B cell (primary cell): ENCODE data around the gene SFT2D2. TPM values are rescaled to one million over a fixed set of nuclear protein-coding genes. Genes with fewer than 3 reads are reported as not detected.

Source experiments
- ATAC-seq: fragments of 200-7000 bp; cut with Tn5 transposase; one replicate; pipeline ENCODE4 v1.10.0; 2021; ENCODE audit warnings: low read depth, mild to moderate bottlenecking, moderate number of reproducible peaks, moderate library complexity
- CTCF ChIA-PET: fragments of 350-600 bp; sonication (Branson Sonifier 250); formaldehyde crosslinking; loops from one replicate; lab custom pipeline; 2021; ENCODE audit warnings: antibody characterized with exemption, inconsistent platforms; lab: Charles Lee
- POLR2A ChIA-PET: fragments of 350-600 bp; sonication (Branson Sonifier 250); formaldehyde crosslinking; loops from one replicate; lab custom pipeline; 2021; ENCODE audit warnings: antibody characterized with exemption; lab: Charles Lee
- DNase-seq: peaks from one replicate; pipeline ENCODE4 v3.0.0; 2013
- H2AFZ ChIP-seq: 2 replicates; pipeline ENCODE4 v1.6.1; 2012; ENCODE audit warnings: mild to moderate bottlenecking, low read depth, low read length; ENCODE audit not compliant: insufficient read depth, poor library complexity, severe bottlenecking
- H3K27ac ChIP-seq, 2 donors: 1 replicate in 1 of 2; 2 replicates in 1 of 2; pipeline ENCODE4 v1.5.1; 2012 to 2013; ENCODE audit warnings: low read length in 2 of 2, mild to moderate bottlenecking in 2 of 2, moderate library complexity in 1 of 2
- H3K27me3 ChIP-seq, 4 experiments: fragments of 200-600 bp in 1 of 4; sonication (generic) in 1 of 4; replicated peaks in 1 of 4; 1 replicate in 2 of 4; 2 replicates in 2 of 4; pipeline versions ENCODE4 v1.6.1 to v1.7.0; 2013 to 2016; ENCODE audit warnings: low read length in 3 of 4, mild to moderate bottlenecking in 2 of 4, mixed read lengths in 1 of 4, moderate library complexity in 1 of 4; ENCODE audit not compliant: insufficient read depth in 4 of 4, control insufficient read depth in 3 of 4; ENCODE audit errors: control extremely low read depth in 1 of 4
- H3K36me3 ChIP-seq, 2 experiments: replicated peaks in 1 of 2; 1 replicate in 1 of 2; 2 replicates in 1 of 2; pipeline versions ENCODE4 v1.6.1 to v1.7.1; 2013; ENCODE audit warnings: low read length in 1 of 2; ENCODE audit not compliant: insufficient read depth in 2 of 2, control insufficient read depth in 1 of 2; ENCODE audit errors: control extremely low read depth in 1 of 2, extremely low read depth in 1 of 2
- H3K4me1 ChIP-seq, 2 donors: fragments of 200-600 bp in 1 of 2; sonication (generic) in 1 of 2; 1 replicate in 1 of 2; 2 replicates in 1 of 2; pipeline versions ENCODE4 v1.5.1 to v1.6.1; 2013 to 2017; ENCODE audit warnings: low read length in 2 of 2; ENCODE audit not compliant: control insufficient read depth in 2 of 2, insufficient read depth in 2 of 2
- H3K4me2 ChIP-seq: replicated peaks from 2 replicates; pipeline ENCODE3; 2012; ENCODE audit warnings: mild to moderate bottlenecking, low read depth, low read length; ENCODE audit not compliant: poor library complexity, severe bottlenecking
- H3K4me3 ChIP-seq, 5 experiments: fragments of 200-600 bp in 1 of 5; sonication (generic) in 1 of 5; 1 replicate in 3 of 5; 2 replicates in 2 of 5; pipeline versions ENCODE4 v1.5.1 to v1.7.0; 2011 to 2016; ENCODE audit warnings: low read length in 4 of 5, mild to moderate bottlenecking in 4 of 5, low read depth in 2 of 5, control low read depth in 1 of 5, moderate library complexity in 1 of 5; ENCODE audit not compliant: insufficient read depth in 1 of 5; ENCODE audit errors: control extremely low read depth in 1 of 5, extremely low read depth in 1 of 5
- H3K79me2 ChIP-seq: fragments of 200-600 bp; sonication (generic); one replicate; pipeline ENCODE4 v1.6.0; 2016; ENCODE audit warnings: low read length; ENCODE audit not compliant: control insufficient read depth, insufficient read depth
- H3K9ac ChIP-seq: fragments of 200-600 bp; sonication (generic); 2 replicates; pipeline ENCODE4 v1.6.1; 2017; ENCODE audit warnings: mild to moderate bottlenecking, low read length, moderate library complexity
- H3K9me3 ChIP-seq, 3 donors: one replicate each; pipeline versions ENCODE4 v1.6.1 to v1.7.1; 2013; ENCODE audit warnings: low read length in 2 of 3; ENCODE audit not compliant: control insufficient read depth in 2 of 3, insufficient read depth in 1 of 3; ENCODE audit errors: control extremely low read depth in 1 of 3
- H4K20me1 ChIP-seq: 2 replicates; pipeline ENCODE4 v1.6.0; 2012; ENCODE audit warnings: mild to moderate bottlenecking, low read length; ENCODE audit not compliant: insufficient read depth, control insufficient read depth, poor library complexity, severe bottlenecking
- H3K27ac Mint-ChIP-seq: one replicate; pipeline ENCODE4 v1.8.0; 2021; ENCODE audit warnings: mixed read lengths
- H3K27me3 Mint-ChIP-seq: one replicate; pipeline ENCODE4 v1.8.0; 2021; ENCODE audit warnings: mixed read lengths
- H3K4me1 Mint-ChIP-seq: one replicate; pipeline ENCODE4 v1.8.0; 2021; ENCODE audit warnings: mixed read lengths
- H3K4me3 Mint-ChIP-seq: one replicate; pipeline ENCODE4 v1.8.0; 2021; ENCODE audit warnings: mixed read lengths
- H3K9me3 Mint-ChIP-seq: one replicate; pipeline ENCODE4 v1.8.0; 2022; ENCODE audit warnings: mixed read lengths; ENCODE audit not compliant: insufficient read depth
- EZH2 ChIP-seq: IDR thresholded peaks from 2 replicates; pipeline ENCODE4 v1.6.1; 2012; ENCODE audit warnings: borderline replicate concordance, low read depth, mild to moderate bottlenecking, moderate library complexity, low read length; ENCODE audit not compliant: insufficient read depth, poor library complexity, severe bottlenecking
- WGBS: methylation state at CpG from one replicate; pipeline ENCODE4 v1.1.5; 2013; ENCODE audit warnings: missing lambda C conversion rate; ENCODE audit not compliant: insufficient coverage; 5-methylcytosine and 5-hydroxymethylcytosine counted together
- intact Hi-C: fragments of 100-400 bp; cut with micrococcal nuclease; formaldehyde crosslinking; loops from one replicate; pipeline ENCODE4 v1.10.0; 2022
- polyA plus RNA-seq: library from polyadenylated mRNA; depleted of rRNA; stranded (reverse); fragments of >200 nt; gene quantifications from 2 replicates; pipeline ENCODE4 v1.2.3, GENCODE V29; 2012
- total RNA-seq, 2 donors: library from RNA; stranded (reverse); fragments of 120-200 nt in 1 of 2; gene quantifications; 1 replicate in 1 of 2; 2 replicates in 1 of 2; pipeline versions ENCODE4 v1.2.3 to v1.2.4, GENCODE V29; 2013 to 2022
- TF ChIP-seq, protein P1 (sequence below): fragments of 200-600 bp; IDR thresholded peaks from one replicate; pipeline ENCODE4 v1.8.0; 2022; ENCODE audit warnings: antibody characterized with exemption, mild to moderate bottlenecking

SFT2D2 gene
- total and polyA plus RNA-seq, 2 donors (not counting 1 experiment from before 2014, with no cell fraction given): 13.0 to 68.3 TPM

- H2AFZ ChIP-seq: no peak overlapping the region
- no peak overlapping the region for H3K4me2 ChIP-seq
- H3K27me3 Mint-ChIP-seq: no peaks in the 10 kb centered on the region
- H3K4me3 Mint-ChIP-seq: no peak overlapping the region
- H3K9me3 ChIP-seq: no peaks in the 10 kb centered on the region
- peaks cover 0 to 52% of the 10 kb centered on the region in 2 experiments for H3K36me3 ChIP-seq
- no peaks in the 10 kb centered on the region for H3K9me3 Mint-ChIP-seq
- ChIA-PET POLR2A (no interaction called here), CTCF (no interaction called here)
- no peaks in the 10 kb centered on the region for H3K79me2 ChIP-seq
- intact Hi-C loops: no loop called here
- H3K27ac Mint-ChIP-seq: no peak overlapping the region
- H4K20me1 ChIP-seq: no peaks in the 10 kb centered on the region
- no peak overlapping the region for H3K4me3 ChIP-seq
- no peaks in the 10 kb centered on the region for H3K4me1 Mint-ChIP-seq
- H3K27ac ChIP-seq: no peak overlapping the region
- H3K4me1 ChIP-seq: no peaks in the 10 kb centered on the region
- WGBS: no CpG with 5 or more reads among the region's 3 CpGs
- ATAC-seq (no peak), DNase-seq (no peak)
- no peaks in the 10 kb centered on the region for H3K27me3 ChIP-seq
- H3K9ac ChIP-seq: no peak overlapping the region
- no peak for TF ChIP-seq EZH2
- TF ChIP-seq, protein P1, sequence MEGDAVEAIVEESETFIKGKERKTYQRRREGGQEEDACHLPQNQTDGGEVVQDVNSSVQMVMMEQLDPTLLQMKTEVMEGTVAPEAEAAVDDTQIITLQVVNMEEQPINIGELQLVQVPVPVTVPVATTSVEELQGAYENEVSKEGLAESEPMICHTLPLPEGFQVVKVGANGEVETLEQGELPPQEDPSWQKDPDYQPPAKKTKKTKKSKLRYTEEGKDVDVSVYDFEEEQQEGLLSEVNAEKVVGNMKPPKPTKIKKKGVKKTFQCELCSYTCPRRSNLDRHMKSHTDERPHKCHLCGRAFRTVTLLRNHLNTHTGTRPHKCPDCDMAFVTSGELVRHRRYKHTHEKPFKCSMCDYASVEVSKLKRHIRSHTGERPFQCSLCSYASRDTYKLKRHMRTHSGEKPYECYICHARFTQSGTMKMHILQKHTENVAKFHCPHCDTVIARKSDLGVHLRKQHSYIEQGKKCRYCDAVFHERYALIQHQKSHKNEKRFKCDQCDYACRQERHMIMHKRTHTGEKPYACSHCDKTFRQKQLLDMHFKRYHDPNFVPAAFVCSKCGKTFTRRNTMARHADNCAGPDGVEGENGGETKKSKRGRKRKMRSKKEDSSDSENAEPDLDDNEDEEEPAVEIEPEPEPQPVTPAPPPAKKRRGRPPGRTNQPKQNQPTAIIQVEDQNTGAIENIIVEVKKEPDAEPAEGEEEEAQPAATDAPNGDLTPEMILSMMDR: no peak
Measured at GRCh38 chr1:168199056-168199455, 26.7 kb upstream of the SFT2D2 start.

DNA sequence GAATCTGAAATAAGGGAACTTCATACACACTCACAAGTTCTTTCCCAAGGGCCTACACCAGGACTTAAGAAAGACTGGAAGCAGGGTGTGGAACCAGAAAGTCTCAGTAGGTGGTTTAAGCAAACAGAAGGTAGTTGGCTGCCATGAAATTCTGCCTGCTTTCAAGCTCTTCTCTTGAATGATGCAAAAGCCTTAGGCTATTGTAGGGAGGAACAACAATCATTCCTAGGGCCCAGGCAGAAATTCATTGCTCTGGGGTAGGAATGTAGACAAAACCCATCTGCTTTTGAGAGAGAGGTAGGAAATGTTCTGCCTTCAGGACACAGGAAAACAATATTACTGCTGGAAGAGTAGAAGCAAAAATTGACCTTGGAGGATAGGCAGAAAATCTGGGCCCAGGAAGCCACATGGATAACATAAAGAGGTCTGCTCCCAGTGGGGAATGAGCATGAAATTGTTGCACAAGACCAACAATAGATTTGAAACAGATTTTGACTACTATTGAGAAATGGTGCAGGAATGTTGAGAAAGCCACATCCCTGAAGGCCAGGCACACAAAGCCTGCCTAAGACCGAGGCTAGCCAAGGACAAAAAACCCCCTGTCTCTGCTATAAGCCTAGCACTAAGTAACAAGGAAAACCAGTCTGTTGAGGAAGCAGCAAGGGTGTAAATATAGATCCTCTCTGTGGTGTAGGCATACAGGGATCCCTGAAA, 22.7 kb upstream of the SFT2D2 start:
- intact Hi-C loops: no loop called here
- CTCF ChIA-PET: no interaction called here
- Mint-ChIP-seq H3K9me3 (no peaks in the 10 kb centered on the region), H3K27me3 (no peaks in the 10 kb centered on the region), H3K4me1 (no peaks in the 10 kb centered on the region), H3K27ac (no peak overlapping the region), H3K4me3 (no peak overlapping the region)
- H3K9ac ChIP-seq: no peak overlapping the region
- no peaks in the 10 kb centered on the region for H3K79me2 ChIP-seq
- H3K4me3 ChIP-seq: no peak overlapping the region
- 100% methylated on average over 1 of the region's 1 CpG for WGBS
- no peak overlapping the region for H3K27ac ChIP-seq
- POLR2A ChIA-PET: no interaction called here
- H3K9me3 ChIP-seq: no peaks in the 10 kb centered on the region
- no peaks in the 10 kb centered on the region for H3K27me3 ChIP-seq
- TF ChIP-seq EZH2: no peak
- TF ChIP-seq, protein P1: no peak
- H4K20me1 ChIP-seq: no peaks in the 10 kb centered on the region
- H3K4me1 ChIP-seq: no peaks in the 10 kb centered on the region
- peaks cover 0 to 31% of the 10 kb centered on the region in 2 experiments for H3K36me3 ChIP-seq
- DNase-seq: no peak
- no peak for ATAC-seq
- no peak overlapping the region for H2AFZ ChIP-seq
- no peak overlapping the region for H3K4me2 ChIP-seq
